Panc1 (cell line): ENCODE measurements around the gene TRIO. TPM values are rescaled to one million over a fixed set of nuclear protein-coding genes. Genes with fewer than 3 reads are reported as not detected.

ENCODE experiments used
- ATAC-seq: fragments of 200-7000 bp; cut with Tn5 transposase; 2 replicates; pipeline ENCODE4 v1.9.1; 2020; ENCODE audit warnings: mild to moderate bottlenecking, moderate library complexity
- BruUV-seq: library from RNA; stranded (reverse); fragments of 400-500 nt; replicated peaks from 2 replicates; lab custom pipeline; 2021; lab: Mats Ljungman, UMichigan
- CTCF ChIA-PET: fragments of 300-600 bp; sonication (Branson Sonifier 250); formaldehyde crosslinking; loops from one replicate; lab custom pipeline; 2022; ENCODE audit warnings: antibody characterized with exemption; lab: Charles Lee
- POLR2A ChIA-PET: fragments of 300-600 bp; sonication (Branson Sonifier 250); formaldehyde crosslinking; loops from one replicate; lab custom pipeline; 2022; ENCODE audit warnings: antibody characterized with exemption; lab: Charles Lee
- DNase-seq: peaks from one replicate; pipeline ENCODE4 v3.0.0-alpha.2; 2010; ENCODE audit warnings: low read depth, low spot score
- H3K27ac ChIP-seq: 2 replicates; pipeline ENCODE4 v1.5.1; 2011; ENCODE audit warnings: mild to moderate bottlenecking, low read length, inconsistent platforms
- H3K27me3 ChIP-seq: fragments of 200-500 bp; sonication (Bioruptor generic); 2 replicates; pipeline ENCODE4 v1.6.0; 2014; ENCODE audit warnings: low read length, inconsistent platforms; ENCODE audit not compliant: control insufficient read depth, insufficient read depth
- H3K36me3 ChIP-seq: fragments of 200-500 bp; sonication (Bioruptor generic); 2 replicates; pipeline ENCODE4 v1.5.1; 2014; ENCODE audit warnings: inconsistent platforms, mild to moderate bottlenecking, low read length, moderate library complexity; ENCODE audit not compliant: control insufficient read depth, insufficient read depth
- H3K4me1 ChIP-seq: 2 replicates; pipeline ENCODE4 v1.5.1; 2011; ENCODE audit warnings: inconsistent platforms, mild to moderate bottlenecking, low read length, moderate library complexity; ENCODE audit not compliant: control insufficient read depth, insufficient read depth
- H3K4me3 ChIP-seq, 2 experiments: 2 replicates each; pipeline ENCODE4 v1.5.1; 2011 to 2012; ENCODE audit warnings: low read depth in 2 of 2, low read length in 2 of 2, mild to moderate bottlenecking in 2 of 2, inconsistent platforms in 1 of 2, moderate library complexity in 1 of 2
- H3K9me3 ChIP-seq: fragments of 200-500 bp; sonication (Bioruptor generic); 2 replicates; pipeline ENCODE4 v1.5.1; 2014; ENCODE audit warnings: low read depth, mild to moderate bottlenecking, inconsistent platforms, low read length, moderate library complexity; ENCODE audit not compliant: control insufficient read depth, insufficient read depth
- POLR2AphosphoS5 ChIP-seq: IDR thresholded peaks from 2 replicates; pipeline ENCODE4 v1.6.1; 2012; ENCODE audit warnings: mild to moderate bottlenecking, low read depth, low read length, moderate library complexity
- REST ChIP-seq, 2 experiments: IDR thresholded peaks; 2 replicates each; pipeline ENCODE4 v1.6.1; 2011 to 2012; ENCODE audit warnings: low read depth in 2 of 2, control low read depth in 1 of 2, low read length in 1 of 2, mild to moderate bottlenecking in 1 of 2, moderate library complexity in 1 of 2; ENCODE audit not compliant: insufficient read depth in 1 of 2
- SIN3A ChIP-seq: IDR thresholded peaks from 2 replicates; pipeline ENCODE4 v1.6.1; 2012; ENCODE audit warnings: low read depth, mild to moderate bottlenecking, low read length, moderate library complexity, borderline replicate concordance; ENCODE audit not compliant: insufficient read depth
- TCF7L2 ChIP-seq: IDR thresholded peaks from 2 replicates; pipeline ENCODE4 v1.6.1; 2011; ENCODE audit warnings: mild to moderate bottlenecking, low read depth, low read length, inconsistent platforms
- in situ Hi-C: cut with HindIII; loops from 2 replicates; pipeline ENCODE4 v1.10.0; 2016; ENCODE audit warnings: low sequenced_read_pairs, low pct_unique_long_range_greater_than_20kb
- intact Hi-C: fragments of 100-400 bp; cut with micrococcal nuclease; formaldehyde crosslinking; loops from one replicate; pipeline ENCODE4 v1.10.0; 2022; ENCODE audit not compliant: unreplicated experiment
- total RNA-seq: library from RNA; stranded (reverse); gene quantifications from one replicate; pipeline ENCODE4 v1.2.1, GENCODE V29; 2021; ENCODE audit not compliant: unreplicated experiment
- TF ChIP-seq, protein P1 (sequence below): fragments of 450-650 bp; IDR thresholded peaks from 2 replicates; pipeline ENCODE4 v1.5.1; 2017; ENCODE audit warnings: mild to moderate bottlenecking

Gene TRIO
- total RNA-seq, 1 experiment from 2014 or later = 349 TPM

DNA sequence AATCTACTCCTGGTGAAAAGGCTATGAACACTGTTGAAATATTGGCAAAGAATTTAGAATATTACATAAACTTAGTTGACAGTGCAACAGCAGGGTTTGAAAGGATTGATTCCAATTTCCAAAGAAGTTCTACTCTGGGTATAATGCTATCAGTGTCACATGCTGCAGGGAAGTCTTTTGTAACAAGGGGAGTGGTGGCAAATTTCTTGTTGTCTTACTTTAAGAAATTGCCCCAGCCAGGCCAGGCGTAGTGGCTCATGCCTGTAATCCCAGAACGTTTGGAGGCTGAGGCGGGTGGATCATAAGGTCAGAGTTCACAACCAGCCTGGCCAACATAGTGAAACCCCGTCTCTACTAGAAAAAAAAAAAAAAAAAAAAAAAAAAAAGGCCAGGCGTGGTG lies 352.2 kb downstream of the TRIO start:
- DNase-seq (no peak), ATAC-seq (no peak)
- BruUV-seq = no TSS peak
- peaks cover 62% of the 10 kb centered on the region for H3K36me3 ChIP-seq
- intact Hi-C loops = no loop called here
- H3K27ac ChIP-seq = no peak overlapping the region
- in situ Hi-C loops = no loop called here
- H3K9me3 ChIP-seq = no peaks in the 10 kb centered on the region
- ChIA-PET POLR2A (no interaction called here), CTCF (interaction anchor here (0.7 kb wide), 1 partner anchor 519 kb away, joined by 7 read pairs; no protein-coding TSS in a partner anchor)
- no peak for TF ChIP-seq TCF7L2
- no peak for TF ChIP-seq POLR2AphosphoS5
- TF ChIP-seq SIN3A = no peak
- TF ChIP-seq, protein P1, sequence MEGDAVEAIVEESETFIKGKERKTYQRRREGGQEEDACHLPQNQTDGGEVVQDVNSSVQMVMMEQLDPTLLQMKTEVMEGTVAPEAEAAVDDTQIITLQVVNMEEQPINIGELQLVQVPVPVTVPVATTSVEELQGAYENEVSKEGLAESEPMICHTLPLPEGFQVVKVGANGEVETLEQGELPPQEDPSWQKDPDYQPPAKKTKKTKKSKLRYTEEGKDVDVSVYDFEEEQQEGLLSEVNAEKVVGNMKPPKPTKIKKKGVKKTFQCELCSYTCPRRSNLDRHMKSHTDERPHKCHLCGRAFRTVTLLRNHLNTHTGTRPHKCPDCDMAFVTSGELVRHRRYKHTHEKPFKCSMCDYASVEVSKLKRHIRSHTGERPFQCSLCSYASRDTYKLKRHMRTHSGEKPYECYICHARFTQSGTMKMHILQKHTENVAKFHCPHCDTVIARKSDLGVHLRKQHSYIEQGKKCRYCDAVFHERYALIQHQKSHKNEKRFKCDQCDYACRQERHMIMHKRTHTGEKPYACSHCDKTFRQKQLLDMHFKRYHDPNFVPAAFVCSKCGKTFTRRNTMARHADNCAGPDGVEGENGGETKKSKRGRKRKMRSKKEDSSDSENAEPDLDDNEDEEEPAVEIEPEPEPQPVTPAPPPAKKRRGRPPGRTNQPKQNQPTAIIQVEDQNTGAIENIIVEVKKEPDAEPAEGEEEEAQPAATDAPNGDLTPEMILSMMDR = no peak
- TF ChIP-seq REST (IDR thresholded peaks at IDR 0.05; ENCODE audit: insufficient read depth in 1 of 2, low read depth in 2 of 2, low read length in 1 of 2) = no peak
- H3K27me3 ChIP-seq = no peaks in the 10 kb centered on the region
- no peaks in the 10 kb centered on the region for H3K4me1 ChIP-seq
- H3K4me3 ChIP-seq = no peak overlapping the region

GRCh38 chr5:14497311-14497710 lies 354.2 kb downstream of the TRIO start:
- H3K4me3 ChIP-seq = no peak overlapping the region
- H3K9me3 ChIP-seq = no peaks in the 10 kb centered on the region
- intact Hi-C loops = no loop called here
- ChIA-PET CTCF (no interaction called here), POLR2A (no interaction called here)
- peaks cover 49% of the 10 kb centered on the region for H3K36me3 ChIP-seq
- ATAC-seq (no peak), DNase-seq (no peak)
- in situ Hi-C loops = no loop called here
- H3K4me1 ChIP-seq = no peaks in the 10 kb centered on the region
- BruUV-seq = no TSS peak
- H3K27me3 ChIP-seq = no peaks in the 10 kb centered on the region
- no peak overlapping the region for H3K27ac ChIP-seq
- no peak for TF ChIP-seq TCF7L2
- TF ChIP-seq SIN3A = no peak
- TF ChIP-seq POLR2AphosphoS5 = no peak
- TF ChIP-seq REST (IDR thresholded peaks at IDR 0.05; ENCODE audit: insufficient read depth in 1 of 2, low read depth in 2 of 2, low read length in 1 of 2) = no peak
- TF ChIP-seq, protein P1 = no peak
